ENCODE data around the gene DEPDC4.
A peak's percentile ranks its signal among the peaks of the same experiment; 100 is the strongest.
"Not testable (repeated sequence)": the region's sequence is repeated elsewhere in the genome, so short reads cannot be mapped to it uniquely, and the experiment has no call there.

DEPDC4 gene

GRCh38 chr12:100258127-100258526 lies 8.8 kb downstream of the DEPDC4 start:
- no peak for DNase-seq

GRCh38 chr12:100254876-100255275 lies 12.0 kb downstream of the DEPDC4 start:
- no peak for DNase-seq

DNA sequence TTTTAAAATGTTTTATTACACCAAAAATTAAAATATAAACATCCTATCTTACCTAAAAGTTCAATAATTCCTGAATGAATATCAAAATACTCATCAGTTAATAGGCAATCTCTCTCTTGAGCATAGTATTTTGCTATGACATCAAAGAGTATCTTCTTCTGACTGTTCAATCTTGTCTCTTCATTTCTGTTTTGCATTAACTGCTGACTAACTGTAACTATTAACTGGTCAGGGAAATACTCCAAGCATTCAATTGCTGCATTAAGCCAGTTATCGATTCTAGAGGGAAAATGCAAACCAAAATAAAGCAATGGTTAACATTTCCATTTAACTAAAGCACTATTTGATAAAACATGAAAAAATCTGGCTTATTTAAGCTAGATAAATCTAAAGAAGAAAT lies 13.4 kb downstream of the DEPDC4 start:
- no peak for DNase-seq

- peak; percentile 88 for DNase-seq
Measured at GRCh38 chr12:100251917-100252316, 15.0 kb downstream of the DEPDC4 start.

DNA sequence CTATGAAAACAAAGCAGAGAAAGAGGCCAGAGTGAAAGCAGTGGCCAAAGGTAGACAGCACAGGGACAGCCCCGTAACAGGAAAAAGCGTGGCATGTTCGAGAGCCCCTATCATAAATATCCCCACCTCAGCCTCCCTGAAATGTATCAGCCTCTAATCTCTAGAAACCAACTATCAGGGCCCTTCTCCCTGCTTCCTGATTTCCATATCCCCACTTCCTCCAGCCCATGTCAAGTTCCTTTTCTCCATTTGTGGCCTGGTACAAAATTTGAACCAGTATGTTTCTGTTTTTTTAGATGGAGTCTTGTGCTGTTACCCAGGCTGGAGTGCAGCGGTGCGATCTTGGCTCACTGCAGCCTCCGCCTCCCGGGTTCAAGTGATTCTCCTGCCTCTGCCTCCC lies 16.9 kb downstream of the DEPDC4 start:
- DNase-seq: no peak

DNA sequence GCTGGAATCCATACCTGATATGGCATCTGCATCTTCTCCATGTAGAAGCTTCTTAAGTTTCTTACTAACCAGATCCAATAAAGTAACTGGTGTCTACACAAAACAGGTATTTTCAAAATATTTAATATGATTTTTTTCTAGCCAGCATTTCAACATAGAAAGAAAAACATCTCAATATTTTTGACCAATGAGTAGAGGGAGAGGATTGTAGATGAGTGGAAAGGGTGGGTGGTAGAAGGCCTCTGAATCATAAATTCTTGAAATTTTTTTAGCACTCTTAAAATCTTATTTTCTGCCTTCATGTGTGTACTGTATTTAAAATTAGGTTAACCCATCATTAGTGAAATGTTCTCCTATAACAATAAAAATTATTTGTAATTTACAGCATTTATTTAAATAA lies 18.0 kb downstream of the DEPDC4 start:
- DNase-seq: no peak

- DNase-seq: no peak
Measured at GRCh38 chr12:100247765-100248164, 19.1 kb downstream of the DEPDC4 start.

GRCh38 chr12:100243137-100243536 lies 23.7 kb downstream of the DEPDC4 start:
- no peak for DNase-seq

- DNase-seq: no peak
Measured at GRCh38 chr12:100239589-100239988, 27.3 kb downstream of the DEPDC4 start.

- DNase-seq: no peak
Measured at GRCh38 chr12:100238801-100239200, 28.1 kb downstream of the DEPDC4 start.

DNA sequence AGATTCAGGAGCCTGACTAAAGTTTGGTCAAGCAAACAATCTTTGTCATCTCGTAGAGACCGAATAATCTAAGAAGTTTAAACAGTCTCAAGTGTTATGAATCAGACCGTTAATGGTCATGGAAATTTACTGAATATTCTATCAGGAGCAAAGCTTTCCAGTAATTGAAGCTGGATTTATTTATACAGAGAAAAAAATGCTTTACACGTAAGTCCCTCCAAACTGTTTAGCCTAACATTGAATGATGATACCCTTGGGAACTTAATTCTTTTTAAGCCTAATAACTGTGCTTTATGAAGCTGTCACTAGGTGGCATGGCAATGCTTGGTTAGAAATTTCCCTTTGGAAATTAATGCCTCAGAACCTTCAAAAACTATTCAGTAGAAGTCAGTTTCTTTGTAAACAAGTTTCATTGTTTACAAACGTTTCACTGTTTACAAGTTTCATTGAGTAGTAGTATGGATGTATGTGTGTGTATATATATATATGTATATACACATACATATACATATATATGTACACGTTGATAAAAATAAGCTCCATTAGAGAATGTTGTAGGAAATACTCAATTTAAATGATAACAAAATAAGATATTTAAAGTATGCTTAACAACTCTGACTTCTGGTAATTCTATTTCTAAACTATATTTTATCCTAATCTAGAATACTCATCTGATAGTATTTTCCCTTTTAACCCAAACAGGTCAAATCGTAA lies 32.1 kb downstream of the DEPDC4 start:
- peak; percentile 45 for DNase-seq

DNA sequence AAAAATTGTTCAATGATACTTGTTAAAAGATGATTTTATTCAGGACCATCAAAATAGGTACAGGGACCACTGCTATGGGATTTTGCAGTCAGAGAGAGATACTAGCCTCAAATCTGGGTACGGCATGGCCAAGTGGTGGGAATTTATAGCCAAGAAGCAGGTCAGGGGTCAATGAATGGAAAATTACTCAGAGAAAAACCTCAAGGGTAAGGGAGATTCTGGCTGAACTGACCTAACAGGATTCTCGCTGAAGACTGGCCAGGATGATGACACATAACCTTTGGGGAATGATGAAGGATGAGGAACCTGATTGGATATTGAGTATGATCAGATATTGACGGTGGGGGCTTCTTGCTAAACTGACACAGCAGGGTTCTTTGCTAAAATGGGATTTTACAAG lies 32.7 kb downstream of the DEPDC4 start:
- DNase-seq: no peak

GRCh38 chr12:100231873-100232272 lies 35.0 kb downstream of the DEPDC4 start:
- DNase-seq: not testable (repeated sequence)

- no peak for DNase-seq
Measured at GRCh38 chr12:100229876-100230275, 37.0 kb downstream of the DEPDC4 start.

- peak; percentile 19 for DNase-seq
Measured at GRCh38 chr12:100229036-100229635, 37.7 kb downstream of the DEPDC4 start.

DNA sequence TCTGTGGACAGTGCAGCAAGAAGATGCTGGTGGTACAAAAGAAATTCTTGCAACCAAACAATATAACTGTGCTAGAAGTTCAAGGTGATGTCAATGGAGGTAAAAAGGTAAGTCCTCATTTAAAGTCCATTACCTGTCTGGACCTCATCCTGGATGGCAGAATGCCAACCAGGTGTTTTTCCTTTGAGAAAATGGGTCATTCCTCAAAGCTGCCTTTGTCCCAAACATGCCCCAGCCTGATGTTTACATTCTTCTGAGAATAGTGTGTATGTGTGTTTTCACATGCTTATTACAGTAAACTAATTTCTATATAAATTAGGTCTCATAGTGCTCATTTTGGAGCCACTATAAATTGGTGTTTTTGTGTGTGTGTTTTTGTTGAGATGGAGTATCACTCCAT lies 41.4 kb downstream of the DEPDC4 start:
- no peak for DNase-seq

DNA sequence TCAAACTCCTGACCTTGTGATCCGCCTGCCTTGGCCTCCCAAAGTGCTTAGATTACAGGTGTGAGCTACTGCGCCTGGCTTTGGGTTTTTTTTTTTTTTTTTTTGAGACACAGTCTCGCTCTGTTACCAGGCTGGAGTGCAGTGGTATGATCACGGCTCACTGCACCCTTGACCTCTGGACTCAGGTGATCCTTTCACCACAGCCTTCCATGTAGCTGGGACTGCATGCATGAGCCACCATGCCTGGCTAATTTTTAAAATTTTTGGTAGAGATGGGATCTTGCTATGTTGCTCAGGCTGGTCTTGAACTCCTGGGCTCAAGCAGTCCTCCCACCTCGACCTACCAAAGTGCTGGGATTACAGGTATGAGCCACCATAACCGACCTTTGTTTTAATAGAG lies 44.7 kb downstream of the DEPDC4 start:
- DNase-seq: not testable (repeated sequence)

DNA sequence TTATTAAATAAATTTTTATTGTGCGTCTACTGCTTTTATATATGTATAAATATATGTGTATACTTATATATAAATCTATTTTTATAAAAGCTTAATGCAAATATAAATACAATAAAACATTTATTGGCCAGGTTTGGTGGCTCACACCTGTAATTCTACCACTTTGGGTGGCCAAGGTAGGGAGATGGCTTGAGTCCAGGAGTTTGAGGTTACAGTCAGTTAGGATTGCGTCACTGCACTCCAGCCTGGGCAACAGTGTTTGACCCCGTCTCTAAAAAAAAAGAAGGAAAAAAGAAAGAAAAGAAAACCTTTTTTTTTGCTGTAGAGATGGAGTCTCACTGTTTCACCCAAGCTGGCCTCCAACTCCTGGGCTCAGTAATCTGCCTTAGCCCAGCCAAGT lies 45.4 kb downstream of the DEPDC4 start:
- DNase-seq: no peak

DNA sequence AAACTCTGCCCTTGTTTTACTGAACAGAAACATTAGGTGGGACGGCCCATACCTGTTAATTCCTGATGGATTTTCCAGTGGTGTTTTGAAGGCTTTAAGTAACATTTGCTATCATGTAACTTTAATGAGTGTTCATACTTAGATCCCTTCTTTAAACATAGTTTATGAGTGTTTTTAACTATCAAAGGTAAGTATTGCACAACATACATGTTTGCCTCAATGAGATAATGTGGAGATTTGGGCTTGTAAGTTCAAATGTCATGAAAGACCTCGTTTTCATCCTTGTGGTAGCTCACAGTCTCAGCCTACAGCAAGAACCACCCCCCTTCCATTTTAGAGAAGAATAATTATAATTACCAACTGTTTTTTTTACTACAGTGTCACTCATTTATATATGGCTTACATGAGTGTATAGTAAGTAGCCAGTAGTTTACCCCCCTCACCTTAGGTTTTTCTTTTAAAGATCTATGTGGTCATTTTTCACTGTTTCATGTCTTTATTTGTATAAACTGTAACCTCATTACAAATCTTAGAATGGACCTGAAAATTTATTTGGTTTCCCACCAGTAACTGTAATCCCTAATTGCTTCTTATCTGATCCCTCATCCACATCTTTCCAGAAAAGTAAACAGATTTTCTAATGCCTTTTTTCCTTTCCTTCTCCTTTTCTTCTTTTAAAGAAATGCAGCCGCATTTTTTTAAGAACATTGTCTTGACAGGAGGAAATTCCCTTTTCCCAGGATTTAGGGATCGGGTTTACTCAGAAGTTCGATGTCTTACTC lies 47.4 kb downstream of the DEPDC4 start:
- no peak for DNase-seq

GRCh38 chr12:100216337-100216736 lies 50.5 kb downstream of the DEPDC4 start:
- DNase-seq: no peak

GRCh38 chr12:100215209-100215608 lies 51.7 kb downstream of the DEPDC4 start:
- no peak for DNase-seq

DNA sequence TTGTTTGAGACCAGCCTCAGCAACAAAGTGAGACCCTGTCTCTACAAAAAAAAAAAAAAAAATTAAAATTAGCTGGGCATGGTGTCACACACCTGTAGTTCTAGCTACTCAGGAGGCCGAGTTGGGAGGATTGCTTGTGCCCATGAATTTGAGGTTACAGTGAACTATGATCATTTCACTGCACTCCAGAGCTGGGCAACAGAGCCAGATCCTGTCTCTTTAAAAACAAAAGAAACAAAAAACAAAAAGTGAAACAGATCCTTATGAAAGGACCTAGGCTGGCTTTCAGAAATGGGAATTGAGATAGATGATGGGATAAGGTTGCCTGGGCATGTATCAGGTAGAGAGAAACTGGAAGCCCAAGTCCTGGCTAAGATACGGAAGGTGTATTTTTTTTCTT lies 52.4 kb downstream of the DEPDC4 start:
- no peak for DNase-seq

- no peak for DNase-seq
Measured at GRCh38 chr12:100213016-100213891, 53.6 kb downstream of the DEPDC4 start.
